C4-2B (cell line): Measurements from ENCODE around the gene SPDYE4.

ENCODE experiments used
- ZFX ChIP-seq: fragments of 450-650 bp; IDR thresholded peaks from 2 replicates; pipeline ENCODE4 v1.6.1; 2017
- TF ChIP-seq, protein P1 (sequence below): fragments of 450-650 bp; conservative IDR thresholded peaks from 2 replicates; pipeline ENCODE4 v1.5.1; 2017; ENCODE audit warnings: mild to moderate bottlenecking

DNA sequence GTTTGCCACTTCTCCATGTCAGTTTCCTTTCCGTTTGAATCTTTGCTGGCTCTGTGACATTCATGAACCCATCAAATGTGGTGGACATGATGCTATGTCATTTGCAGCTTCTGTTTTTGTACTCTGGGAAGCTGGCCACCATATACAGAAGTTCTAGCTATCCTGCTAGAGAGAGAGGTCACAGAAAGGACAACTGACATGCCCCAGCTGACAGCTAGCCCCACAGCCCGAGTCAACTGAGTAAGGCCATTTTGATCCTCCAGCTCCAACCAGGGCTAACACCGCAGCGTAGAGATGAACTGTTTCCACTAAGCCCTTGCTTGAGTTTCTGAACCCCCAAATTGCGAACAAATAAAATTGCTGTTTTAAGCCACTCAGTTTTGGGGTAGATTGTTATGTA, 47.5 kb downstream of the SPDYE4 start:
- TF ChIP-seq ZFX: no peak
- TF ChIP-seq, protein P1, sequence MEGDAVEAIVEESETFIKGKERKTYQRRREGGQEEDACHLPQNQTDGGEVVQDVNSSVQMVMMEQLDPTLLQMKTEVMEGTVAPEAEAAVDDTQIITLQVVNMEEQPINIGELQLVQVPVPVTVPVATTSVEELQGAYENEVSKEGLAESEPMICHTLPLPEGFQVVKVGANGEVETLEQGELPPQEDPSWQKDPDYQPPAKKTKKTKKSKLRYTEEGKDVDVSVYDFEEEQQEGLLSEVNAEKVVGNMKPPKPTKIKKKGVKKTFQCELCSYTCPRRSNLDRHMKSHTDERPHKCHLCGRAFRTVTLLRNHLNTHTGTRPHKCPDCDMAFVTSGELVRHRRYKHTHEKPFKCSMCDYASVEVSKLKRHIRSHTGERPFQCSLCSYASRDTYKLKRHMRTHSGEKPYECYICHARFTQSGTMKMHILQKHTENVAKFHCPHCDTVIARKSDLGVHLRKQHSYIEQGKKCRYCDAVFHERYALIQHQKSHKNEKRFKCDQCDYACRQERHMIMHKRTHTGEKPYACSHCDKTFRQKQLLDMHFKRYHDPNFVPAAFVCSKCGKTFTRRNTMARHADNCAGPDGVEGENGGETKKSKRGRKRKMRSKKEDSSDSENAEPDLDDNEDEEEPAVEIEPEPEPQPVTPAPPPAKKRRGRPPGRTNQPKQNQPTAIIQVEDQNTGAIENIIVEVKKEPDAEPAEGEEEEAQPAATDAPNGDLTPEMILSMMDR: no peak
